ENCODE data around the gene NRF1.

DNA sequence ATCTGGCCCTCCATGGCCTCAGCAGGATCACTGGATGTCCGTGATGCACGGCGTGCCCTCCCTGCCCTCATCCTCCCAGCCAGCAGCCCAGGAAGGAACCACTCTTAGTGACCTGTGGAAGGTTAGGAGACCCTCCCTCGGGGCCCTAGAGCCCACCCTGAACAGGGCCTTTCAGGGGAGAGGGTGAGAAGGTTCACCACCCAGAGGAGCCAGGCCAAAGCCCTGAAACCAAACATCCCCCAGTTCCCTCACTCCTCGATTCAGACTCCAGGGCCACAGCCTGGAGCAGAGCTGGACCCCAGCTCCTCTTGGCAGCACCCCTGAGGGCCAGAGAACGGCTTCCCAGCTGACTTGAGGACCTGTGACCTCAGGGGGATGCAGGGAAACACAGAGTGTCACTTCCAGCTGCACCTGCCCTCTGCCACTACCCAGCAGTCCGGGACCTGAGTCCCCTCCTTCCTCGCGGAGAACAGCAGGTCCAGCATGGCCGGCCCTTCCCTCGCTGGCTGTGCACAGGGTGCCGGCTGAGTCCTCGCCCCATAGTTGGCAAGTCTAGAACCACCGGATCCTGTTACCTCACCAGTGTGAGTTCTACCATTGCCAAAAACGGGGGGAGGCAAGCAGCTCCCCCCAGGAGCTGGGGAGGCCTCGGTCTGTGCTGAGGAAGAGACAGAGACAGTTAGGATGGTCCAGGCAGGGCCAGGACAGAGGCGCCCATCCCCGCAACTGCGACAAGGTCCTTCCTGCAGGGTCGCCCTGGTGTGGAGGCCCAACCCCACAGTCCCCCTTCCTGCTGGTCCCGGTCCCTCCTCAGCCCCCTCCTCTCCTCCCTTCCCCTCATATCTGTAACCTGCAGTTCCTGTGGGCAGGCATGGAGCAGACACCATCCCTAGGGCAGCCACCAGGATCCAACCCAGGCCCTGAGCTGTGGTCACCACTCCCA, 158.6 kb downstream of the NRF1 start:
- TF ChIP-seq, protein P1, sequence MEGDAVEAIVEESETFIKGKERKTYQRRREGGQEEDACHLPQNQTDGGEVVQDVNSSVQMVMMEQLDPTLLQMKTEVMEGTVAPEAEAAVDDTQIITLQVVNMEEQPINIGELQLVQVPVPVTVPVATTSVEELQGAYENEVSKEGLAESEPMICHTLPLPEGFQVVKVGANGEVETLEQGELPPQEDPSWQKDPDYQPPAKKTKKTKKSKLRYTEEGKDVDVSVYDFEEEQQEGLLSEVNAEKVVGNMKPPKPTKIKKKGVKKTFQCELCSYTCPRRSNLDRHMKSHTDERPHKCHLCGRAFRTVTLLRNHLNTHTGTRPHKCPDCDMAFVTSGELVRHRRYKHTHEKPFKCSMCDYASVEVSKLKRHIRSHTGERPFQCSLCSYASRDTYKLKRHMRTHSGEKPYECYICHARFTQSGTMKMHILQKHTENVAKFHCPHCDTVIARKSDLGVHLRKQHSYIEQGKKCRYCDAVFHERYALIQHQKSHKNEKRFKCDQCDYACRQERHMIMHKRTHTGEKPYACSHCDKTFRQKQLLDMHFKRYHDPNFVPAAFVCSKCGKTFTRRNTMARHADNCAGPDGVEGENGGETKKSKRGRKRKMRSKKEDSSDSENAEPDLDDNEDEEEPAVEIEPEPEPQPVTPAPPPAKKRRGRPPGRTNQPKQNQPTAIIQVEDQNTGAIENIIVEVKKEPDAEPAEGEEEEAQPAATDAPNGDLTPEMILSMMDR (IDR thresholded peaks at IDR 0.05 in 8 of 11, conservative IDR thresholded peaks at IDR 0.05 in 3 of 11): no peak
- no peak for TF ChIP-seq POLR2A (IDR thresholded peaks at IDR 0.05)
